NCI-H1105 (cell line): ENCODE data around the gene PMEPA1.
A peak's percentile ranks its signal among the peaks of the same experiment; 100 is the strongest.

Experiments
- DNase-seq: peaks from one replicate; lab custom pipeline; 2025; lab: John Stamatoyannopoulos, UW

PMEPA1 gene

GRCh38 chr20:57622579-57623381 is 87.0 kb downstream of the PMEPA1 start:
- peak; percentile 30 for DNase-seq

DNA sequence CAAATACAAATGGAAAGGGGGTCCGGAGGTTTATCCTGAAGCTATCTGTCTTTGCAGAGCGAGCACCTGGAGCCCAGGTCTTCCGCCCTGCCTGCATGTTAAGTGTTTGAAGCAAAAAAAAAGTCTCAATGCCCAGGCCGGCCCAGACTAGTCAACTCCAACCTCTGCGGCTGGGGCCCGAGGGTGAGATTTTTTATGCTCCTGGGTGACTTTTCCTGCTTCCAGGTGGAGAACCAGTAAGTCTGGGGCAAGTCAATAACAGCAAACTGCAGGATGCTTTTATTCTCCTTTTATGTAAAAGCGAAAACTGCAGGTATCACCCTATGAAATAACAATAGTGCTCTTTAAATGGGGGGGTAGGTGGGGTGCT is 87.6 kb downstream of the PMEPA1 start:
- no peak for DNase-seq

DNA sequence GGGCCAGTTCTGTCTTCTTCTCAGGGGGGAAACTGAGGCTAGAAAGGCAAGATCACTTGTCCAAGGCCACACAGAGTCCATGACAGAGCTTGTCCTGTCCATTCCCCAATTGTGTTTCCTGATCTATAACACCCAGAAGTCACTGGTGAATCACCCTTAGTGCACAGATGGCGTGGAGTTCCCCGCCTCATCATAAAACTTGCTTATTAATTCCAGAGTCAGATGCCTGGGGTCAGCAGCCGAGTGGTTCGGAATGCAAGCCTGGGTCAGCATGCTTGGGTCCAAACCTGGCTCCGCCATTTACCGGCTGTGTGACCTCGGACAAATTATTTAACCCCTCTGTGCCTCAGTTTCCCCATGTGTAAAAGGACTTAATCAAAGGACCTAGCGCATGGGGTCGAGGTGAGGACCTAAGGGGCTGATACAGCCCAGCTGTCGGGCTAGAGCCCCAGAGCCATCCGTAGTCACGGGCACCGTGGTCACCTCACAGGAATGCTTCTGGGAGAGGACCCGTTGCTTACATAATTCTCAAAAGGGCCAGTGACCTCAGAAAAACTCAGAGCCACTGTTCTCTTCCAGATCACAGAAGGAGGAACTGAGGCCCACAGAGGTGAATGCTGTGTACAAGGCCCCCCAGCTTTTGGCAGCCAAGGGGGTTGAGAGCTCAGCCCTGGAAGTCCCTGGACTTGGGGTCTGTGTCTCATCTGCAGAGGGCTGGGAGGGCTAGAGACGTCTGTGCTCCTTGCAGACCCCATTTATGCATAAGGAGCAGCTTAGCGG is 88.2 kb downstream of the PMEPA1 start:
- no peak for DNase-seq

GRCh38 chr20:57620999-57621398 is 88.8 kb downstream of the PMEPA1 start:
- DNase-seq, result no peak

DNA sequence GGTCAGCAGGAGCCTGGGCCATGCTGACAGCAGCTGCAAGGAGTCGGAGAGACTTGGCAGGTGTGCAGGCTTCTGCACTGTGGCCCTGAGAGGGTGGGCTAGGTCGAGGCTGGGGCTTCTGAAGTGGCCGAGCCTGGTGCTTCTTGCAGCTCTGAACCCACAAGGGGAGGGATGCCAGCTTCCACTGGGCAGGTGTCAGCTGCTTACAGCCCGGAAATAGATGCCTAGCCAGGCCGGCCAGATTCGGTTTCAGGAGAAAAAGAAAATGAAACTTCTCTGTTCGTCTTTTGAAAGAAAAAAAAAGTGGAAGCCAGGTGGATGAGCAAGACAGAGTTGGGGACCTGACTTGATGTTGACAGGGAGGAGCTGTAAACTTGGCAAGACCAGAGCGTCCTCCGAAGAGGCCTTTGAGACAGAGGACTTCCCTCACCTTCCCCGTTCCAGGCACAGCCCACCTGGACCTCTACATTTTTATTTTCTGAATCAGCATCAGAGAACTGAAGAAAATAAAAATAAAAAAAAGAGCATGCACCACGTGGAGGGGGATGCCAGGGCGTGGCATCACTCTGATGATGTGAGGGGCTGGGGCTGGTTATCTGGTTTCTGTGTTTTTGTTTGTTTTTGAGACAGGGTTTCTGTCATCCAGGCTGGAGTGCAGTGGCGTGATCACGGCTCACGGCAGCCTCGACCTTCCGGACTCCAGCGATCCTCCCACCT is 89.4 kb downstream of the PMEPA1 start, which contains the start of gene ZBP1:
TSS of gene ZBP1 (minus strand) at position 153 of the 717 bp plus-strand sequence. CDS start at position 22, 131 bp downstream.
- DNase-seq, result no peak

DNA sequence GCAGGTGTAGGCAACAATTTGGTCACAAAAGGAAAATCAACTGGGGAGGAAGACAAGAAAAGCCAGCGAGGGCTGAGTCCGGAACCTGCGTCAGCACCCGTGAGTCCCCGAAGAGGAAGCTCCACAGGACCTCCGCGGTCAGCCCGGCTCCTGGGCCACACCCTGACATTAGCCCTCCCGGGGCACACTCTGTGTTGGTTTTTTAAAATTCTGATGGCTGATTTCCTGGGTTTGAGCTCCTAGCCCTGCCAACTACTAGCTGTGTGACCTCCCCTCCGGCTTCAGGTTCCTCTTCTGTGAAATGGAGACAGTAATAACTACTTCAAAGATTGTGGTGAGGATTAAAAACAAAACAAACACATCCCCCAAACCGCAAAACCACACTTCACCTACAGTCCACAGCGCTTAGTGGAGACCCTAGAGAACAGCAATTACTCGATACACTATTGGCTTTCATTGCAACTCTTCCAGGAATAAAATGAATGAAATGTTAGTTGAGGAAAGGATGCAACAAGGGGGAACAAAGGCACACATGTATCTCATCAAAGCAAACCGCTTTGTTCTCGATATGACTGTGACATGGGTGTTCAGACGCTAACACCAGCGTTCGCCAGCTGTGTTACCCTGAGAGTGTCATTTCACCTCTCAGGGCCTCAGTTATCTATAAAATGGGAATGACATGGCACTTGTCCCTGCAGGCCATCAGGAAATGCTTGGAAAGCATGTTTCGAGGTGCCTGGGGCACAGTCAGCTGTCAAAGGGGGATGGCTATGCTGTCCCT is 90.6 kb downstream of the PMEPA1 start:
- DNase-seq, result no peak

DNA sequence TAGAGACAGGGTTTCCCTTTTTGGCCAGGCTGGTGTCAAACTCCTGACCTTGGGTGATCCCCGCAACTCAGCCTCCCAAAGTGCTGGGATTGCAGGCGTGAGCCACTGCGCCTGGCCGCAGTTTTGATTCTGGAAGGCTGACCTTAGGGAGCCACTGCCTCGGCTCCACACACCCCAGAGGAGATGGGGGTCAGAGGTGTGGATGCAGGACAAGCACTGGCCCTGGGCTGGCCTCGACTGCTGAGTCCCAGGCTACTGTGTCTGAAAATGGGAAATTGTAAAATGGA is 91.1 kb downstream of the PMEPA1 start:
- no peak for DNase-seq

- DNase-seq, result no peak
Observed at GRCh38 chr20:57618091-57618763, 91.6 kb downstream of the PMEPA1 start.

- DNase-seq, result no peak
Observed at GRCh38 chr20:57617079-57617795, 92.6 kb downstream of the PMEPA1 start.

DNA sequence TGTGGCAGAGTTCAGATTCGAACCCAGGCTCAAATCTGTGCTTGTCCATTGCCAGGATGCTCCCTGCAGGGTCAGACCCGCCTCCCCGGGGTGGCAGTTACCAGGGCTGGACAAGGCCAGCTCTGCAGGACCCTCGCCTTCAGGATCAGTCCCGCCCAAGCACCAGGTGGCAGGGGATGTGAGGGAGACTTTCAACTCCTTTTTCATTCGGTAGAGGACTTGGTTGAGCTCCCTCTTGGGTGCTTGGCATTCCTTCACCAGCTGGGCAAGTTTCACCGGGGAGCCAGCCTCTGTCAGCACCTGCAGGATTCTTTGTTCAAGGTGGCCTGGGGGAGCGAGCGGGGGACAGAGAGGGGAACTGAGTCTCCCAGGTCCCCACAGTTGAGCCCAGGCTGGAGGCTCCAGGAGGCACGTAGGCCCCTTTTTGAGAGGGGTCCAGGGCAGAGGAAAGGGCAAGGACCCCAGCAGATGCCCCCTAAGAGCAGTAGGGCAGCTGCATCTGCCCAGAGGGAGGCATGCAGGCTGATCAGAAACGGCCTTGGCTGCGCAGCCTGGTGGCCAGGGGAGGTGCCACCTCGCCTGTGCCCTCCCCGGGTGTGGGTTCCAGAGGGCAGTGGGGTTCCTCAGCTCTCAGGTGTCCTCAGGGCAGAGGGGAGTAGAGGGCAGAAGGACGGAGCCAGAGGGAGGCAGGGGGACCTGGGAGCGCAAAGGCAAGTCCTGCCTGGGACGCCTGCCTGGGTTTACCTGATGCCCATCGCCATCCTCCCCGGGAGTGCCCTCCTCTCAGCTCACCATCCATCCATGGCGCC is 93.5 kb downstream of the PMEPA1 start:
- DNase-seq, result no peak

DNA sequence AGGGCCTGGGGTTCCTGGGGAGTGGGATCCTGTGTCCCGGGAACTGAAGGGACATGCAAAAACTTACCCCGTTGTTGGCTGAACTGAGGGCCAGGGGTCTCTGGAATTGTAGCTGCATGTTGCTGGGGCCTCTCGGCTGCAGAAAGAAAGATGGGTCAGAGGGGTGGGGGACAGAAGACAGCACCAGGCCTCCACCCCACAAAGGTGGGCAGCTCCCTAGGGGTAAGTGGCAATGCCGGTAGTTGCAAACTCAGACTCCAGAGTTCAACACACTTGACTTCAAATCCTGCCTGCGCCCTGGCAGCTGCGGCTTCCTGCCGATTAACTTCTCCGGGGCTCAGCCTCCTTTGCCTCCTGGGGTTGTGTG is 94.4 kb downstream of the PMEPA1 start:
- DNase-seq, result no peak

- DNase-seq, result no peak
Observed at GRCh38 chr20:57614490-57615444, 95.0 kb downstream of the PMEPA1 start.

DNA sequence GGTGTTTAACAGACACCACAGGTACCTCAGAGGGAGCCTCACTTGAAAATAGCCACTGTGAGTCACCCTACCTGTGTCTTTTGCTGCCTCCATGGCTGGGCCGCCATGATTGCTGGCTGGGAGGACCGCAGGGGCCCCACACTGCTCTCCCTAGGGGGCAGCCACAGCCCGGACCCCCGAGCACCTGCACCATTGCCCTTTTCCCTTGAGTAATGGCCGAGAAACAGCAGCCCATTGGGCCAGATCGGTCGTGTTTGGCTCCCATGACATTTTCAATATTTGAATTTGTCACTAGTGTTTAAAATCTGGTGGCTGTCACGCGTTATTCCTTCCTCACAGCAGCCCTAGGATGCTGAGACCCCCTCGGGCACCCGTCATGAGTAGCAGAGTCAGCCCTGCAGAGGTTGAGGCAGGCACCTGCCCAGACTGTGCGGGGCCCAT is 96.3 kb downstream of the PMEPA1 start:
- no peak for DNase-seq

DNA sequence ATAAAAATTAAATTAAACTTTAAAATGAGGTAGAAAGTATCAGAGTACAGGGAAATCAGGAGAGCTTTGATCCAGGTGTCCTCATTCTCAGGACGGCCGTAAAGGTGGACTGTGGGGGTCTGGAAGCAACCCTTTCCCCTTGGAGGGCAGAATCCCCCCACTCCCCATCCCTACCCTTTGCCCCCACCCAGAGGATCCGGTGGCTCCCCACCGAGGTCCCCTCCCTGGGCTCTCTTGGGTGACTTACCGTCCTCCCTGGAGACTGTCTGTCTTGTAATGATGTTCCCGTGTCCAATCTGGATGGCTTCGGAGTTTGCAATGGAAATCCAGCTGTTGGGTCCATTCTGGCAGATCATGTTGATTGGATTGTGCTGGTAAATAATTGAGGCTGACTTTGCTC is 96.9 kb downstream of the PMEPA1 start:
- DNase-seq, result no peak

DNA sequence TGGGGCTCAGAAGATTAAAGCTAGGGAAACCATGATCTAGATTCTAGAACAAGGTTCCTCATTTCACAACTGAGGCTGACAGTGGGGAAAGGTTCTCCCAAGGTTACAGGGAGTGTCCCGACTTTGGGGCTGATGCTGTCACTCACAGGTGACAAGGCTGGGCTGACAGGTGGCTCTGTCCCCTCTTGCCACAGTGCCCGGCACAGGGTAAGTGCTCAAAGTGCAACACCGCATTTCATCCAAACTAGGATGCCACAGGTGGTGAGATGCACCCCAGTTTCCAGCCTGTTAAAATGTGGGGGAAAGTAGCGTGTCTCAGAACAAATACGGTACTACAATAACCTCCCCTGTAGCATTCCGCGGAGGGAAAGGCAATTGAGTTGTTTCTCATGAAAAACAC is 97.4 kb downstream of the PMEPA1 start:
- DNase-seq, result no peak

GRCh38 chr20:57611586-57612311 is 98.1 kb downstream of the PMEPA1 start:
- no peak for DNase-seq

DNA sequence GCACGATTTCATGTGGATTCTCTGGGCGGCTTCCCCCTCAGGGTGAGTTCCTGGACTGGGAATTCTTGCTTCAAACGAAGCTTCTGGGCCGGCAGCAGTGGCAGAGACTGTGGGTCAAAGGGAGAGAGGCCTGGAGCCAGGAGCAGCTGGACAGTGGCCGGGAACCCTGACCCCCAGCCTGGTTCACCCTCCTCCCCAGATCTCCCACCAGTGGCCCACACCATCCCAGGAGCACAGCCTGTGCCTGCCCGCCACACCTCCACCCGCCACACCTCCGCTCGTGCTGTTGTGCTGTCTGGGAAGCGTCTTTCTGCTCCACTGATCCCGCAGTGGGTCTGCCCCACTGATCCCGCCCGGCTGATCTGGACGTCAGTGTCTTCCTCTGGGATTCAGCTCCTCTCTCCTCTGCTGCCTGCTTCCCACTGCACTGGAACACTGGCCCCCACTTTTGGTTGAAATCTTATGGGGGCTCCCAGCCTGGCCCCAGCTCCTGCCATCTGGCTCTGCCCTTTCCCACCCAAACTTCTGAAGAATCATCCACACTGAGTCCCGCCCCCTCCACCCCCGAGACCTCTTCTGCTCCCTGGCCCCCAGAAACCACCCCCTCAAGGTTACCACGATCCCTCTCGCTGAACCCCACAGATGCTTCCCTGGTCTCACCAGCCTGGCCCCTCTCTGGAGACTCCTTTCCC is 99.4 kb downstream of the PMEPA1 start:
- no peak for DNase-seq

DNA sequence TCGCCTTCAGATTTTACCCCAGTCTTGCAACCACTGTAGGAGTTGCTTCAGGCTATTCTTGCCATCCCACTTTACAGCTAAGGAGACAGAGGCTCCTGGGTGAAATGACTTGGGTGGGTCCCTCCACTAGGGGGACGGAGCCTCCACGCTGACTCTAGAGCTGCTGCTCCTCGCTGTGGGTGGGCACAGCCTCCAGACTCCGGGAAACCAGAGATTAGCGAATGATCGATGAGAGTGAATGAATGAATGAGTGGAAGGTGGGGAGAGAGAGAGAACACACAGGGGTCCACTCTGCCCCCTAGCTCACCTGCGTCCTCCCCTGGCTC is 100.0 kb downstream of the PMEPA1 start:
- no peak for DNase-seq
